H9 (cell line): Measurements from ENCODE around the gene SHC1. TPM values are rescaled to one million over a fixed set of nuclear protein-coding genes. Genes with fewer than 3 reads are reported as not detected.

ENCODE experiments used
- DNase-seq: peaks from one replicate; pipeline ENCODE4 v3.0.0-alpha.2; 2017
- H2AFZ ChIP-seq: one replicate; pipeline ENCODE4 v1.6.1; 2013; ENCODE audit warnings: mild to moderate bottlenecking, low read length, control low read depth, moderate library complexity
- H2AK5ac ChIP-seq: 2 replicates; pipeline ENCODE4 v1.6.1; 2013; ENCODE audit warnings: low read length, control low read depth, mixed read lengths; ENCODE audit not compliant: insufficient read length
- H2BK120ac ChIP-seq: one replicate; pipeline ENCODE4 v1.6.1; 2013; ENCODE audit warnings: low read depth, mild to moderate bottlenecking, low read length, control low read depth, inconsistent platforms; ENCODE audit not compliant: poor library complexity, severe bottlenecking
- H2BK12ac ChIP-seq: 2 replicates; pipeline ENCODE4 v1.6.1; 2013; ENCODE audit warnings: low read length, control low read depth, mixed read lengths, low read depth; ENCODE audit not compliant: insufficient read length
- H2BK15ac ChIP-seq: 2 replicates; pipeline ENCODE4 v1.6.1; 2013; ENCODE audit warnings: low read depth, low read length, control low read depth
- H2BK20ac ChIP-seq: one replicate; pipeline ENCODE4 v1.6.1; 2013; ENCODE audit warnings: low read depth, mild to moderate bottlenecking, low read length, control low read depth, inconsistent platforms; ENCODE audit not compliant: poor library complexity, severe bottlenecking
- H2BK5ac ChIP-seq: 2 replicates; pipeline ENCODE4 v1.6.1; 2013; ENCODE audit warnings: low read length, control low read depth, mixed read lengths; ENCODE audit not compliant: insufficient read length
- H3K14ac ChIP-seq: 2 replicates; pipeline ENCODE4 v1.6.1; 2013; ENCODE audit warnings: low read length, control low read depth; ENCODE audit not compliant: insufficient read depth
- H3K18ac ChIP-seq: 2 replicates; pipeline ENCODE4 v1.6.1; 2013; ENCODE audit warnings: low read depth, mild to moderate bottlenecking, mixed read lengths, low read length, control low read depth; ENCODE audit not compliant: insufficient read length
- H3K23ac ChIP-seq: 2 replicates; pipeline ENCODE4 v1.6.1; 2013; ENCODE audit warnings: low read length, control low read depth, mixed read lengths, low read depth; ENCODE audit not compliant: insufficient read length
- H3K23me2 ChIP-seq: 2 replicates; pipeline ENCODE4 v1.6.1; 2013; ENCODE audit warnings: low read depth, mild to moderate bottlenecking, mixed read lengths, low read length, control low read depth; ENCODE audit not compliant: insufficient read length, poor library complexity, severe bottlenecking
- H3K27ac ChIP-seq: 2 replicates; pipeline ENCODE4 v1.5.1; 2013; ENCODE audit warnings: low read length, control low read depth, mixed read lengths, low read depth; ENCODE audit not compliant: insufficient read length
- H3K27me3 ChIP-seq: 2 replicates; pipeline ENCODE4 v1.6.1; 2013; ENCODE audit warnings: low read length, control low read depth, inconsistent platforms; ENCODE audit not compliant: insufficient read depth
- H3K4ac ChIP-seq: 2 replicates; pipeline ENCODE4 v1.6.1; 2013; ENCODE audit warnings: low read depth, mild to moderate bottlenecking, control low read depth, inconsistent platforms, low read length, moderate library complexity
- H3K4me1 ChIP-seq: 2 replicates; pipeline ENCODE4 v1.6.1; 2013; ENCODE audit warnings: low read length, control low read depth, inconsistent platforms; ENCODE audit not compliant: insufficient read depth
- H3K4me2 ChIP-seq: 2 replicates; pipeline ENCODE4 v1.6.1; 2013; ENCODE audit warnings: low read length, control low read depth, mixed read lengths; ENCODE audit not compliant: insufficient read length, insufficient read depth
- H3K56ac ChIP-seq: 2 replicates; pipeline ENCODE4 v1.6.1; 2013; ENCODE audit warnings: low read depth, mild to moderate bottlenecking, mixed read lengths, low read length, control low read depth; ENCODE audit not compliant: insufficient read length
- H3K79me1 ChIP-seq: 2 replicates; pipeline ENCODE4 v1.6.1; 2013; ENCODE audit warnings: low read depth, mild to moderate bottlenecking, moderate library complexity, low read length, control low read depth, inconsistent platforms; ENCODE audit not compliant: insufficient read depth, poor library complexity, severe bottlenecking
- H3K79me2 ChIP-seq: 2 replicates; pipeline ENCODE4 v1.6.1; 2013; ENCODE audit warnings: low read length, control low read depth, inconsistent platforms; ENCODE audit not compliant: insufficient read depth
- H3K9ac ChIP-seq: 2 replicates; pipeline ENCODE4 v1.6.1; 2013; ENCODE audit warnings: low read length, control low read depth, mixed read lengths; ENCODE audit not compliant: insufficient read length; ENCODE audit errors: extremely low read depth
- H3K9me3 ChIP-seq: one replicate; pipeline ENCODE4 v1.6.1; 2013; ENCODE audit warnings: low read depth, low read length, inconsistent platforms; ENCODE audit not compliant: control insufficient read depth
- H3T11ph ChIP-seq: one replicate; pipeline ENCODE4 v1.6.1; 2013; ENCODE audit warnings: mild to moderate bottlenecking, low read length, control low read depth, inconsistent platforms
- H4K20me1 ChIP-seq: one replicate; pipeline ENCODE4 v1.6.1; 2013; ENCODE audit not compliant: control insufficient read depth, insufficient read length, insufficient read depth
- H4K5ac ChIP-seq: 2 replicates; pipeline ENCODE4 v1.6.1; 2013; ENCODE audit warnings: low read depth, mild to moderate bottlenecking, mixed read lengths, low read length, control low read depth; ENCODE audit not compliant: insufficient read length
- H4K8ac ChIP-seq: replicated peaks from 2 replicates; pipeline ENCODE4 v1.6.1; 2013; ENCODE audit warnings: low read length, control low read depth, mixed read lengths, low read depth; ENCODE audit not compliant: insufficient read length
- H4K91ac ChIP-seq: 2 replicates; pipeline ENCODE4 v1.6.1; 2013; ENCODE audit warnings: low read depth, mild to moderate bottlenecking, moderate library complexity, mixed read lengths, low read length, control low read depth; ENCODE audit not compliant: insufficient read length
- H3K27ac Mint-ChIP-seq, 3 experiments: 2 replicates in 2 of 3; 3 replicates in 1 of 3; pipeline ENCODE4 v1.8.0; 2020 to 2021; ENCODE audit warnings: mixed read lengths in 3 of 3, mild to moderate bottlenecking in 1 of 3, moderate library complexity in 1 of 3
- H3K27me3 Mint-ChIP-seq: 2 replicates; pipeline ENCODE4 v1.8.0; 2021; ENCODE audit warnings: low read depth, mild to moderate bottlenecking, moderate library complexity, mixed read lengths
- H3K36me3 Mint-ChIP-seq, 3 experiments: 2 replicates in 2 of 3; 3 replicates in 1 of 3; pipeline ENCODE4 v1.8.0; 2020 to 2021; ENCODE audit warnings: low read depth in 3 of 3, mixed read lengths in 3 of 3; ENCODE audit not compliant: insufficient read depth in 1 of 3
- H3K4me1 Mint-ChIP-seq, 2 experiments: 2 replicates each; pipeline ENCODE4 v1.8.0; 2020; ENCODE audit warnings: mixed read lengths in 2 of 2
- H3K4me3 Mint-ChIP-seq, 2 experiments: 2 replicates in 1 of 2; 3 replicates in 1 of 2; pipeline ENCODE4 v1.8.0; 2020 to 2021; ENCODE audit warnings: mild to moderate bottlenecking in 2 of 2, mixed read lengths in 2 of 2, moderate library complexity in 1 of 2
- H3K9me3 Mint-ChIP-seq, 2 experiments: 2 replicates in 1 of 2; 3 replicates in 1 of 2; pipeline ENCODE4 v1.8.0; 2020; ENCODE audit warnings: mild to moderate bottlenecking in 2 of 2, mixed read lengths in 2 of 2, moderate library complexity in 1 of 2
- WGBS: extraction: QIAGEN DNeasy Blood & Tissue Kit; methylation state at CpG from one replicate; pipeline ENCODE4 v1.1.7; 2013; ENCODE audit warnings: missing lambda C conversion rate, low lambda C conversion rate, mixed read lengths; ENCODE audit not compliant: insufficient read length; ENCODE audit errors: extremely low coverage; 5-methylcytosine and 5-hydroxymethylcytosine counted together
- total RNA-seq: library from RNA; stranded (reverse); gene quantifications from 2 replicates; pipeline ENCODE4 v1.2.1, GENCODE V29; 2021
- TF ChIP-seq, protein P1 (sequence below): fragments of 200-600 bp; sonication (generic); conservative IDR thresholded peaks from 3 replicates; pipeline ENCODE4 v1.8.0; 2021; ENCODE audit warnings: antibody characterized with exemption, mild to moderate bottlenecking

The SHC1 gene
- total RNA-seq, 1 experiment from 2014 or later = 168 TPM

DNA sequence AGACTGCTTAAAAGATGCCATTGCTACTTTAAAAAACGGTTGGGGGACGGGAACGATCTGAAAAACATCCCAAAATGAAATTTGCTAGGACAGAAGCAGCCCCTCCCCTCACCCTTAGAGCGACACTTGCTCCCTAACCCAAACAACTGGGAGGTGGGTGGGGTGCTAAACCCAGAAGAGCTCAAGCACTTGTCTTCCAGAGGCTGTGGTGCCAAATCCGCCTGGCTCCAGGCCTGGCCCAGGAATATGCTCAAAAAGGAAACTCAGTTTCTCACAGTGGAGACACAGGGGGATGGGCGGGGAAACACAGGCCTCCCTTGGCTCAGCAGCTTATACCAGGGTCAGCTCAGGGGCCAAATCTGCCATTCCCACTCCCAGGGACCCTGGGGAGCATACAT is 14.0 kb downstream of the SHC1 start:
- H3K27ac Mint-ChIP-seq = peak overlapping the region; percentile 98 to 99 (median 99)

More for the DNA sequence above, 14.0 kb downstream of the SHC1 start:
- Histone ChIP-seq H3K27ac (no peak overlapping the region), H4K8ac (no peak overlapping the region), H3K14ac (peak overlapping the region; percentile 62), H3K4ac (no peak overlapping the region), H2BK12ac (no peak overlapping the region), H3K23me2 (peaks cover 16% of the 10 kb centered on the region), H4K20me1 (no peaks in the 10 kb centered on the region), H2BK120ac (no peak overlapping the region), H4K5ac (no peak overlapping the region), H3K4me2 (peak overlapping the region; percentile 94), H3T11ph (no peak overlapping the region), H2AFZ (no peak overlapping the region), H3K27me3 (no peaks in the 10 kb centered on the region), H3K79me1 (no peaks in the 10 kb centered on the region), H3K23ac (no peak overlapping the region), H3K79me2 (no peaks in the 10 kb centered on the region; the same call in 1 of the 2 replicates), H3K9ac (peak overlapping the region; percentile 58), H2AK5ac (no peak overlapping the region), H4K91ac (no peak overlapping the region), H3K56ac (no peak overlapping the region), H2BK5ac (no peak overlapping the region), H2BK20ac (no peak overlapping the region), H3K4me1 (peaks cover 6% of the 10 kb centered on the region; the same call in 1 of the 2 replicates), H2BK15ac (no peak overlapping the region), H3K9me3 (no peaks in the 10 kb centered on the region), H3K18ac (peak overlapping the region; percentile 56)
- TF ChIP-seq, protein P1, sequence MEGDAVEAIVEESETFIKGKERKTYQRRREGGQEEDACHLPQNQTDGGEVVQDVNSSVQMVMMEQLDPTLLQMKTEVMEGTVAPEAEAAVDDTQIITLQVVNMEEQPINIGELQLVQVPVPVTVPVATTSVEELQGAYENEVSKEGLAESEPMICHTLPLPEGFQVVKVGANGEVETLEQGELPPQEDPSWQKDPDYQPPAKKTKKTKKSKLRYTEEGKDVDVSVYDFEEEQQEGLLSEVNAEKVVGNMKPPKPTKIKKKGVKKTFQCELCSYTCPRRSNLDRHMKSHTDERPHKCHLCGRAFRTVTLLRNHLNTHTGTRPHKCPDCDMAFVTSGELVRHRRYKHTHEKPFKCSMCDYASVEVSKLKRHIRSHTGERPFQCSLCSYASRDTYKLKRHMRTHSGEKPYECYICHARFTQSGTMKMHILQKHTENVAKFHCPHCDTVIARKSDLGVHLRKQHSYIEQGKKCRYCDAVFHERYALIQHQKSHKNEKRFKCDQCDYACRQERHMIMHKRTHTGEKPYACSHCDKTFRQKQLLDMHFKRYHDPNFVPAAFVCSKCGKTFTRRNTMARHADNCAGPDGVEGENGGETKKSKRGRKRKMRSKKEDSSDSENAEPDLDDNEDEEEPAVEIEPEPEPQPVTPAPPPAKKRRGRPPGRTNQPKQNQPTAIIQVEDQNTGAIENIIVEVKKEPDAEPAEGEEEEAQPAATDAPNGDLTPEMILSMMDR = no peak
- no peak for DNase-seq
- peaks cover 8 to 27% (median 23%) of the 10 kb centered on the region in 3 experiments; a peak in 6 of 7 replicates for H3K36me3 Mint-ChIP-seq
- H3K27me3 Mint-ChIP-seq = no peaks in the 10 kb centered on the region
- peak overlapping the region; percentile 83 to 97 for H3K4me3 Mint-ChIP-seq
- peaks cover 55 to 67% of the 10 kb centered on the region in 2 experiments for H3K4me1 Mint-ChIP-seq
- no CpG with 5 or more reads among the region's 6 CpGs for WGBS
- no peaks in the 10 kb centered on the region for H3K9me3 Mint-ChIP-seq
